Uterus (tissue), 4 donors: Measurements from ENCODE around the gene ECI1. TPM values are rescaled to one million over a fixed set of nuclear protein-coding genes. Genes with fewer than 3 reads are reported as not detected.

ENCODE experiments used
- DNase-seq, 2 donors: peaks; one replicate each; pipeline ENCODE4 v3.0.0-alpha.2; 2019 to 2020
- H3K27ac ChIP-seq, 2 donors: fragments of 200-600 bp; sonication (generic); 1 replicate in 1 of 2; 2 replicates in 1 of 2; pipeline ENCODE4 v1.5.1; 2016 to 2018
- H3K27me3 ChIP-seq, 2 donors: fragments of 200-600 bp; sonication (generic); one replicate each; pipeline ENCODE4 v1.5.1; 2018 to 2019; ENCODE audit warnings: control low read depth in 1 of 2
- H3K36me3 ChIP-seq, 2 donors: fragments of 200-600 bp; sonication (generic); one replicate each; pipeline ENCODE4 v1.5.1; 2019; ENCODE audit warnings: control low read depth in 1 of 2
- H3K4me1 ChIP-seq, 2 donors: fragments of 200-600 bp; sonication (generic); one replicate each; pipeline ENCODE4 v1.5.1; 2018 to 2019; ENCODE audit warnings: control low read depth in 1 of 2
- H3K4me3 ChIP-seq, 2 donors: fragments of 200-600 bp; sonication (generic); 1 replicate in 1 of 2; 2 replicates in 1 of 2; pipeline ENCODE4 v1.5.1; 2018 to 2019; ENCODE audit warnings: mild to moderate bottlenecking in 1 of 2
- H3K9me3 ChIP-seq, 2 donors: fragments of 200-600 bp; sonication (generic); one replicate each; pipeline ENCODE4 v1.5.1; 2019; ENCODE audit warnings: control low read depth in 1 of 2
- CTCF ChIP-seq, 4 experiments: fragments of 200-600 bp in 2 of 4; fragments of 450-650 bp in 2 of 4; sonication (generic) in 2 of 4; IDR thresholded peaks; one replicate each; pipeline ENCODE4 v1.5.1; 2016 to 2019; ENCODE audit warnings: antibody characterized with exemption in 4 of 4, mild to moderate bottlenecking in 2 of 4, moderate library complexity in 1 of 4
- POLR2A ChIP-seq, 2 donors: fragments of 450-650 bp; IDR thresholded peaks; one replicate each; pipeline ENCODE4 v1.6.1; 2016; ENCODE audit warnings: antibody characterized with exemption in 2 of 2, mild to moderate bottlenecking in 1 of 2, moderate library complexity in 1 of 2
- intact Hi-C: fragments of 100-400 bp; cut with DNase I; formaldehyde crosslinking; loops from one replicate; pipeline ENCODE4 v1.15.1; 2023; ENCODE audit warnings: low total_unique reads
- total RNA-seq, 4 donors: library from RNA; depleted of rRNA in 3 of 4; stranded (reverse); fragments of >200 nt in 3 of 4; gene quantifications; one replicate each; pipeline versions ENCODE4 v1.1.0 to v1.2.4, GENCODE V29; 2014 to 2023
- donor health status: DM: yes; HTN: yes; CAD: no.

Gene ECI1
- total RNA-seq, 4 donors from 2014 or later: 4.9 to 89.1 (median 40.1) TPM

- DNase-seq: no peak
- H3K36me3 ChIP-seq: no peaks in the 10 kb centered on the region
- no peak overlapping the region for H3K27ac ChIP-seq
- no peak for TF ChIP-seq CTCF (IDR thresholded peaks at IDR 0.05)
- no peak for TF ChIP-seq POLR2A (IDR thresholded peaks at IDR 0.05)
- H3K4me1 ChIP-seq: no peaks in the 10 kb centered on the region
- no peak overlapping the region for H3K4me3 ChIP-seq
- H3K9me3 ChIP-seq: no peaks in the 10 kb centered on the region
- intact Hi-C loops: no loop called here
- no peaks in the 10 kb centered on the region for H3K27me3 ChIP-seq
These were observed 24.3 kb upstream of the ECI1 start for GRCh38 chr16:2275476-2276367.

GRCh38 chr16:2273931-2274330 lies 22.5 kb upstream of the ECI1 start:
- DNase-seq: no peak
- intact Hi-C loops: no loop called here
- H3K9me3 ChIP-seq: no peaks in the 10 kb centered on the region
- peaks cover 6 to 11% of the 10 kb centered on the region in 2 donors for H3K4me1 ChIP-seq
- TF ChIP-seq POLR2A (IDR thresholded peaks at IDR 0.05): no peak
- TF ChIP-seq CTCF (IDR thresholded peaks at IDR 0.05): no peak
- H3K4me3 ChIP-seq: no peak overlapping the region
- no peak overlapping the region for H3K27ac ChIP-seq
- no peaks in the 10 kb centered on the region for H3K27me3 ChIP-seq
- H3K36me3 ChIP-seq: no peaks in the 10 kb centered on the region

- no peak for TF ChIP-seq POLR2A (IDR thresholded peaks at IDR 0.05)
- TF ChIP-seq CTCF (IDR thresholded peaks at IDR 0.05): no peak
- no peak overlapping the region for H3K27ac ChIP-seq
- H3K4me1 ChIP-seq: peaks cover 6 to 11% of the 10 kb centered on the region in 2 donors
- H3K4me3 ChIP-seq: no peak overlapping the region
- no peak for DNase-seq
- intact Hi-C loops: no loop called here
- no peaks in the 10 kb centered on the region for H3K27me3 ChIP-seq
- no peaks in the 10 kb centered on the region for H3K9me3 ChIP-seq
- H3K36me3 ChIP-seq: no peaks in the 10 kb centered on the region
These were observed 22.1 kb upstream of the ECI1 start for GRCh38 chr16:2273484-2273883.

- Histone ChIP-seq H3K4me3 (no peak overlapping the region), H3K27me3 (no peaks in the 10 kb centered on the region), H3K36me3 (no peaks in the 10 kb centered on the region), H3K9me3 (no peaks in the 10 kb centered on the region), H3K4me1 (peaks cover 6 to 11% of the 10 kb centered on the region in 2 donors), H3K27ac (no peak overlapping the region)
- TF ChIP-seq POLR2A (IDR thresholded peaks at IDR 0.05) (no peak), CTCF (IDR thresholded peaks at IDR 0.05) (no peak)
- intact Hi-C loops: no loop called here
- no peak for DNase-seq
These were observed 20.6 kb upstream of the ECI1 start for GRCh38 chr16:2271848-2272461.
